A172 (cell line): ENCODE data around the gene IFNA7. TPM values are rescaled to one million over a fixed set of nuclear protein-coding genes. Genes with fewer than 3 reads are reported as not detected.
A peak's percentile ranks its signal among the peaks of the same experiment; 100 is the strongest.
"Not testable (repeated sequence)": the region's sequence is repeated elsewhere in the genome, so short reads cannot be mapped to it uniquely, and the experiment has no call there.

Experiments used
- DNase-seq: peaks from one replicate; pipeline ENCODE4 v3.0.0-alpha.2; 2015; ENCODE audit warnings: low spot score
- total RNA-seq: library from RNA; depleted of rRNA; stranded (reverse); fragments of >200 nt; shearing (Covaris generic); gene quantifications from 2 replicates; pipeline ENCODE4 v1.2.3, GENCODE V29; 2014; rRNA removed

Gene IFNA7
- not detected in 2 replicates for total RNA-seq

GRCh38 chr9:21202105-21202504 lies at the start of gene IFNA7:
TSS of gene IFNA7 (minus strand) at chr9:21202205. CDS start at chr9:21202165, 40 bp downstream.
- DNase-seq, result not testable (repeated sequence)

GRCh38 chr9:21251638-21252037 lies 49.6 kb upstream of the IFNA7 start:
- DNase-seq, result no peak

GRCh38 chr9:21251190-21251589 lies 49.2 kb upstream of the IFNA7 start:
- DNase-seq, result no peak

- no peak for DNase-seq
Observed at GRCh38 chr9:21244836-21245235, 42.8 kb upstream of the IFNA7 start.

- no peak for DNase-seq
Observed at GRCh38 chr9:21239911-21240310, 37.9 kb upstream of the IFNA7 start, which contains the start of gene IFNA14. TSS of gene IFNA14 (minus strand) at chr9:21240005. CDS start at chr9:21239935, 70 bp downstream.

GRCh38 chr9:21236360-21236714 lies 34.3 kb upstream of the IFNA7 start:
- not testable (repeated sequence) for DNase-seq

GRCh38 chr9:21235468-21236359 lies 33.7 kb upstream of the IFNA7 start:
- DNase-seq, result peak; percentile 35

- no peak for DNase-seq
Observed at GRCh38 chr9:21234153-21234687, 32.2 kb upstream of the IFNA7 start.

- no peak for DNase-seq
Observed at GRCh38 chr9:21233258-21233657, 31.3 kb upstream of the IFNA7 start.

GRCh38 chr9:21228122-21228521 lies 26.1 kb upstream of the IFNA7 start, which contains the start of gene IFNA17:
TSS of gene IFNA17 (minus strand) at chr9:21228222. CDS start at chr9:21228173, 49 bp downstream.
- no peak for DNase-seq

GRCh38 chr9:21217211-21217610 lies 15.2 kb upstream of the IFNA7 start, which contains the start of gene IFNA16:
TSS of gene IFNA16 (minus strand) at chr9:21217311. CDS start at chr9:21217305, 6 bp downstream.
- not testable (repeated sequence) for DNase-seq

GRCh38 chr9:21213411-21214326 lies 11.7 kb upstream of the IFNA7 start:
- peak; percentile 2 for DNase-seq

- DNase-seq, result not testable (repeated sequence)
Observed at GRCh38 chr9:21212160-21212559, 10.2 kb upstream of the IFNA7 start.

- not testable (repeated sequence) for DNase-seq
Observed at GRCh38 chr9:21210782-21211181, 8.8 kb upstream of the IFNA7 start.

GRCh38 chr9:21210311-21210710 lies 8.3 kb upstream of the IFNA7 start:
- DNase-seq, result no peak

- DNase-seq, result not testable (repeated sequence)
Observed at GRCh38 chr9:21207043-21207442, 5.0 kb upstream of the IFNA7 start, which contains the start of gene IFNA10. TSS of gene IFNA10 (minus strand) at chr9:21207143. CDS start at chr9:21207097, 46 bp downstream.

- DNase-seq, result no peak
Observed at GRCh38 chr9:21205204-21205603, 3.2 kb upstream of the IFNA7 start.

GRCh38 chr9:21194867-21195776 lies 6.9 kb downstream of the IFNA7 start:
- DNase-seq, result peak; percentile 25

- DNase-seq, result not testable (repeated sequence)
Observed at GRCh38 chr9:21187487-21187886, 14.5 kb downstream of the IFNA7 start, which contains the start of gene IFNA4. TSS of gene IFNA4 (minus strand) at chr9:21187587. CDS start at chr9:21187531, 56 bp downstream.
